Endothelial cell of umbilical vein (primary cell): Measurements from ENCODE around the gene ALDH3B2. TPM values are rescaled to one million over a fixed set of nuclear protein-coding genes. Genes with fewer than 3 reads are reported as not detected.
"Not testable (repeated sequence)": the region's sequence is repeated elsewhere in the genome, so short reads cannot be mapped to it uniquely, and the experiment has no call there.

Source experiments
- BruUV-seq: library from RNA; stranded (reverse); fragments of 400-500 nt; replicated peaks from 2 replicates; lab custom pipeline; 2021; lab: Mats Ljungman, UMichigan
- CTCF ChIA-PET: fragments of 300-600, 350-600 bp; sonication (Branson Sonifier 250); formaldehyde crosslinking; loops from one replicate; lab custom pipeline; 2021; ENCODE audit warnings: antibody characterized with exemption, inconsistent platforms; lab: Charles Lee
- POLR2A ChIA-PET: fragments of 300-600, 350-600 bp; sonication (Branson Sonifier 250); formaldehyde crosslinking; loops from one replicate; lab custom pipeline; 2021; ENCODE audit warnings: antibody characterized with exemption, inconsistent platforms; lab: Charles Lee
- DNase-seq: peaks from one replicate; pipeline ENCODE4 v3.0.0-alpha.2; 2011; ENCODE audit warnings: low read depth, low spot score
- FAIRE-seq: peaks from 2 replicates; lab custom pipeline; 2011; peaks lifted over from hg19 to GRCh38; lab: Jason Lieb, UNC
- H2AFZ ChIP-seq: 2 replicates; pipeline ENCODE4 v1.6.0; 2012; ENCODE audit warnings: low read depth, low read length, control low read depth, inconsistent platforms
- H3K27ac ChIP-seq: 2 replicates; pipeline ENCODE4 v1.5.1; 2011; ENCODE audit warnings: low read depth, mild to moderate bottlenecking, control low read depth, low read length, moderate library complexity; ENCODE audit not compliant: insufficient read depth
- H3K27me3 ChIP-seq, 2 experiments: 2 replicates each; pipeline versions ENCODE4 v1.6.0 to v1.6.1; 2011; ENCODE audit warnings: low read length in 2 of 2, mixed read lengths in 1 of 2; ENCODE audit not compliant: control insufficient read depth in 2 of 2, insufficient read depth in 2 of 2
- H3K36me3 ChIP-seq, 2 experiments: 2 replicates in 1 of 2; 3 replicates in 1 of 2; pipeline ENCODE4 v1.5.1; 2011; ENCODE audit warnings: low read length in 2 of 2, mild to moderate bottlenecking in 1 of 2, moderate library complexity in 1 of 2; ENCODE audit not compliant: control insufficient read depth in 2 of 2, insufficient read depth in 2 of 2; ENCODE audit errors: extremely low read depth in 1 of 2
- H3K4me1 ChIP-seq: 3 replicates; pipeline ENCODE4 v1.5.1; 2011; ENCODE audit warnings: mild to moderate bottlenecking, low read length; ENCODE audit not compliant: control insufficient read depth, insufficient read depth; ENCODE audit errors: extremely low read depth
- H3K4me2 ChIP-seq: 2 replicates; pipeline ENCODE4 v1.6.1; 2011; ENCODE audit warnings: low read length, control low read depth, mixed read lengths; ENCODE audit not compliant: insufficient read depth
- H3K4me3 ChIP-seq, 3 experiments: fragments of 200-600 bp in 1 of 3; sonication (generic), shearing (Covaris generic) in 1 of 3; replicated peaks in 1 of 3; 2 replicates each; pipeline ENCODE4 v1.5.1; 2011 to 2016; ENCODE audit warnings: control low read depth in 3 of 3, low read length in 3 of 3, mild to moderate bottlenecking in 2 of 3, inconsistent platforms in 1 of 3, low read depth in 1 of 3, moderate library complexity in 1 of 3; ENCODE audit not compliant: insufficient read depth in 1 of 3
- H3K79me2 ChIP-seq: 2 replicates; pipeline ENCODE4 v1.6.0; 2012; ENCODE audit warnings: low read length, inconsistent platforms; ENCODE audit not compliant: control insufficient read depth, insufficient read depth
- H3K9ac ChIP-seq: replicated peaks from 2 replicates; pipeline ENCODE3; 2011; ENCODE audit warnings: low read length, control low read depth; ENCODE audit not compliant: insufficient read depth; ENCODE audit errors: extremely low read depth
- H3K9me1 ChIP-seq: replicated peaks from 3 replicates; pipeline ENCODE4 v1.6.0; 2011; ENCODE audit warnings: mild to moderate bottlenecking, low read length; ENCODE audit not compliant: control insufficient read depth, insufficient read depth; ENCODE audit errors: extremely low read depth
- H3K9me3 ChIP-seq: replicated peaks from 2 replicates; pipeline ENCODE4 v1.5.1; 2012; ENCODE audit warnings: low read length, inconsistent platforms; ENCODE audit not compliant: control insufficient read depth, insufficient read depth
- H4K20me1 ChIP-seq: replicated peaks from 2 replicates; pipeline ENCODE3; 2011; ENCODE audit warnings: mild to moderate bottlenecking, low read length; ENCODE audit not compliant: control insufficient read depth, insufficient read depth; ENCODE audit errors: extremely low read depth
- EZH2 ChIP-seq: IDR thresholded peaks from 2 replicates; pipeline ENCODE4 v1.6.1; 2012; ENCODE audit warnings: borderline replicate concordance, low read depth, mild to moderate bottlenecking, moderate library complexity, low read length, inconsistent platforms; ENCODE audit not compliant: severe bottlenecking
- MYC ChIP-seq: IDR thresholded peaks from one replicate; pipeline ENCODE4 v1.6.1; 2011; ENCODE audit warnings: mild to moderate bottlenecking, low read depth, low read length
- dilution Hi-C: fragments of 300-500 bp; cut with MboI; formaldehyde crosslinking; loops from one replicate; pipeline ENCODE4 v1.15.0; 2019; ENCODE audit warnings: low sequenced_read_pairs; ENCODE audit not compliant: extremely low pct_ligation_motif_present
- intact Hi-C: fragments of 100-400 bp; cut with micrococcal nuclease; formaldehyde crosslinking; loops from one replicate; pipeline ENCODE4 v1.10.0; 2022
- polyA plus RNA-seq, 4 experiments: library from polyadenylated mRNA; depleted of rRNA in 3 of 4; stranded (reverse) in 3 of 4; unstranded in 1 of 4; fragments of >200 nt; gene quantifications; 2 replicates each; pipeline versions ENCODE4 v1.2.1 to v1.2.3, GENCODE V29; 2011 to 2012; ENCODE audit warnings: missing spikeins in 1 of 4
- total RNA-seq: library from RNA; stranded (reverse); gene quantifications from 2 replicates; pipeline ENCODE4 v1.2.3, GENCODE V29; 2021

Gene ALDH3B2
- total and polyA plus RNA-seq, 2 donors (not counting 3 experiments of a cell fraction or from before 2014, with no cell fraction given), result not detected

DNA sequence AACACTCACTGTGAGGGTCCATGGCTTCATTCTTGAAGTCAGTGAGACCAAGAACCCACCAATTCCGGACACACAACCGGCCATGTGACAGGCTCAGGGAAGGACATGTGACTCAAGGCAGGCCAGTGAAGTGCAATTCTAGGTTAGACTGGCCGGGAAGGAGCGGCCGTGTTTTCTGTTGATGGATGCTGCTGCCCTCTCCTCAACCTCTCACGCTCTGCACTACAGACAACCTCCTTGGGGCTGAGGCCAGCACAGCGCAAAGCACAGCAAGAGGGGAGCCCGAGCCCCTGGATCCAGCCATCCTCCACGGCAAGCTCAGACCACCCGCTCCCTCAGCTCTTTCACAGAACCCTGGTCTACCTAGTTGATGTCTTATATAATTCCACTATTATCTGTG, 47.5 kb downstream of the ALDH3B2 start:
- intact Hi-C loops (loop anchor here (10.0 kb wide), 1 partner anchor 782 kb away; the partner anchor contains the start of gene RCE1), dilution Hi-C loops (no loop called here)
- Histone ChIP-seq H4K20me1 (no peaks in the 10 kb centered on the region), H3K36me3 (no peaks in the 10 kb centered on the region), H3K4me3 (no peak overlapping the region), H3K4me2 (no peak overlapping the region), H3K27me3 (no peaks in the 10 kb centered on the region), H3K4me1 (peaks cover 4% of the 10 kb centered on the region), H3K9me1 (no peaks in the 10 kb centered on the region), H3K9me3 (no peaks in the 10 kb centered on the region), H3K9ac (no peak overlapping the region), H3K79me2 (no peaks in the 10 kb centered on the region), H2AFZ (no peak overlapping the region), H3K27ac (no peak overlapping the region)
- TF ChIP-seq EZH2, result no peak
- no peak for TF ChIP-seq MYC
- FAIRE-seq, result no peak
- ChIA-PET POLR2A (no interaction called here), CTCF (interaction anchor here (5.1 to 6.6 kb wide), 2 partner anchors 12 to 31 kb away, joined by 92 to 98 read pairs; no protein-coding TSS in a partner anchor)
- BruUV-seq, result no TSS peak
- no peak for DNase-seq

DNA sequence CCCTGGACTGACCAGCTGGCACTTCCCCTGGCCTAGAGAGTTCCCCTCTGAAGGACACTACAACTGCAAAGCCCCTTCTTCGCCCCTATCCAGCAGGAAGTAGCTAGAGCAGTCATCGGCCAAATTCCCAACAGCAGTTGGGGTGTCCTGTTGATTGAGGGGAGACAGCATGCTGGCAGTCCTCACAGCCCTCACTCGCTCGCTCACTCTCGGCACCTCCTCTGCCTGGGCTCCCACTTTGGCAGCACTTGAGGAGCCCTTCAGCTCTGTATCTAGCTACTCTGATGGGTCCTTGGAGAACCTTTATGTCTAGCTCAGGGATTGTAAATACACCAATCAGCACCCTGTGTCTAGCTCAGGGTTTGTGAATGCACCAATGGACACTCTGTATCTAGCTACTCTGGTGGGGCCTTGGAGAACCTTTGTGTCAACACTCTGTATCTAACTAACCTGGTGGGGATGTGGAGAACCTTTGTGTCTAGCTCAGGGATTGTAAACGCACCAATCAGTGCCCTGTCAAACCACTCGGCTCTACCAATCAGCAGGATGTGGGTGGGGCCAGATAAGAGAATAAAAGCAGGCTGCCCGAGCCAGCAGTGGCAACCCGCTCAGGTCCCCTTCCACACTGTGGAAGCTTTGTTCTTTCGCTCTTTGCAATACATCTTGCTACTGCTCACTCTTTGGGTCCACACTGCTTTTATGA, 48.1 kb downstream of the ALDH3B2 start:
- H3K4me2 ChIP-seq, H3K4me1 ChIP-seq, POLR2A ChIA-PET, H3K4me3 ChIP-seq, H3K79me2 ChIP-seq, H3K9me1 ChIP-seq, H3K9ac ChIP-seq, H3K27ac ChIP-seq, H3K36me3 ChIP-seq, H3K9me3 ChIP-seq, BruUV-seq, FAIRE-seq, dilution Hi-C loops, DNase-seq, H4K20me1 ChIP-seq, H3K27me3 ChIP-seq, H2AFZ ChIP-seq: not testable (repeated sequence)
- intact Hi-C loops, result loop anchor here (10.0 kb wide), 1 partner anchor 781 kb away; the partner anchor contains the start of gene RCE1
- CTCF ChIA-PET, result interaction anchor here (5.1 to 6.6 kb wide), 2 partner anchors 11 to 32 kb away, joined by 92 to 98 read pairs; no protein-coding TSS in a partner anchor

DNA sequence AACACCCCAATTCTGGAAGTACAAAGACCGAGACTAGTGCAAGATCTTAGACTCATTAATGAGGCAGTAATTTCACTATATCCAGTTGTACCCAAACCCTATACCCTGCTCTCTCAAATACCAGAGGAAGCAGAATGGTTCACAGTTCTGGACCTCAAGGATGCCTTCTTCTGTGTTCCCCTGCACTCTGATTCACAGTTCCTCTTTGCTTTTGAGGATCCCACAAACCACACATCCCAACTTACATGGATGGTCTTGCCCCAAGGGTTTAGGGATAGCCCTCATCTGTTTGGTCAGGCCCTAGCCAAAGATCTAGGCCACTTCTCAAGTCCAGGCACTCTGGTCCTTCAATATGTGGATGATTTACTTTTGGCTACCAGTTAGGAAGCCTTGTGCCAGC, 50.6 kb downstream of the ALDH3B2 start:
- H3K27me3 ChIP-seq, dilution Hi-C loops, DNase-seq, H3K79me2 ChIP-seq, H3K9me1 ChIP-seq, H3K9ac ChIP-seq, H3K36me3 ChIP-seq, H3K27ac ChIP-seq, CTCF ChIA-PET, H3K9me3 ChIP-seq, H3K4me3 ChIP-seq, BruUV-seq, H3K4me2 ChIP-seq, H3K4me1 ChIP-seq, FAIRE-seq, H4K20me1 ChIP-seq, POLR2A ChIA-PET, H2AFZ ChIP-seq: not testable (repeated sequence)
- intact Hi-C loops, result loop anchor here (10.0 kb wide), 1 partner anchor 779 kb away; the partner anchor contains the start of gene RCE1

DNA sequence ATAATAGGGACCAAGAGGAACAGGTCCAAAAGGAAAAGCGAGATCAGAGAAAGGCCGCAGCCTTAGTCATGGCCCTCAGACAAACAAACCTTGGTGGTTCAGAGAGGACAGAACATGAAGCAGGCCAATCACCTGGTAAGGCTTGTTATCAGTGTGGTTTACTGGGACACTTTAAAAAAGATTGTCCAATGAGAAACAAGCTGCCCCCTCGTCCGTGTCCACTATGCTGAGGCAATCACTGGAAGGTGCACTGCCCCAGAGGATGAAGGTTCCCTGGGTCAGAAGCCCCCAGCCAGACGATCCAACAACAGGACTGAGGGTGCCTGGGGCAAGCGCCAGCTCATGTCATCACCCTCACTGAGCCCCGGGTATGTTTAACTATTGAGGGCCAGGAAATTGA, 51.5 kb downstream of the ALDH3B2 start:
- H3K9me3 ChIP-seq, H3K4me1 ChIP-seq, BruUV-seq, H2AFZ ChIP-seq, H3K27me3 ChIP-seq, H3K27ac ChIP-seq, H3K36me3 ChIP-seq, FAIRE-seq, POLR2A ChIA-PET, H3K4me3 ChIP-seq, dilution Hi-C loops, DNase-seq, H3K4me2 ChIP-seq, H3K9ac ChIP-seq, H3K79me2 ChIP-seq, H3K9me1 ChIP-seq, CTCF ChIA-PET, H4K20me1 ChIP-seq: not testable (repeated sequence)
- intact Hi-C loops, result loop anchor here (10.0 kb wide), 1 partner anchor 778 kb away; the partner anchor contains the start of gene RCE1
